Ovary (tissue), 9 donors: ENCODE results near the gene SGCD. TPM values are rescaled to one million over a fixed set of nuclear protein-coding genes. Genes with fewer than 3 reads are reported as not detected.

ENCODE experiments used
- DNase-seq, 5 donors: peaks; one replicate each; pipeline ENCODE4 v3.0.0-alpha.2; 2019 to 2020
- H3K27ac ChIP-seq, 2 donors: fragments of 200-600 bp; one replicate each; pipeline versions ENCODE4 v1.5.1 to v1.8.0; 2019 to 2022
- H3K27me3 ChIP-seq: fragments of 200-600 bp; one replicate; pipeline ENCODE4 v1.8.0; 2022
- H3K36me3 ChIP-seq: fragments of 200-600 bp; sonication (generic); one replicate; pipeline ENCODE4 v1.5.1; 2019
- H3K4me1 ChIP-seq: one replicate; pipeline ENCODE4 v1.8.1; 2013; ENCODE audit warnings: mild to moderate bottlenecking, moderate library complexity; ENCODE audit not compliant: insufficient read depth
- H3K4me3 ChIP-seq: fragments of 200-600 bp; sonication (generic); one replicate; pipeline ENCODE4 v1.5.1; 2017
- H3K9me3 ChIP-seq, 2 donors: fragments of 200-600 bp in 1 of 2; sonication (generic) in 1 of 2; one replicate each; pipeline versions ENCODE4 v1.5.1 to v1.8.1; 2013 to 2019; ENCODE audit warnings: mild to moderate bottlenecking in 1 of 2, moderate library complexity in 1 of 2
- CTCF ChIP-seq, 3 donors: fragments of 450-650 bp in 2 of 3; fragments of 200-600 bp in 1 of 3; IDR thresholded peaks; one replicate each; pipeline versions ENCODE4 v1.5.1 to v1.8.0; 2016 to 2022; ENCODE audit warnings: antibody characterized with exemption in 3 of 3, mild to moderate bottlenecking in 1 of 3
- EP300 ChIP-seq: sonication (generic); formaldehyde crosslinking; IDR thresholded peaks from one replicate; pipeline ENCODE4 v1.6.1; 2017; ENCODE audit warnings: antibody characterized with exemption
- POLR2A ChIP-seq: fragments of 450-650 bp; IDR thresholded peaks from one replicate; pipeline ENCODE4 v1.6.1; 2017; ENCODE audit warnings: antibody characterized with exemption, mild to moderate bottlenecking, moderate library complexity
- WGBS, 3 donors: extraction: QIAGEN DNeasy Blood & Tissue Kit in 1 of 3; methylation state at CpG; one replicate each; pipeline versions ENCODE4 v1.1.5 to v1.1.7; 2013 to 2017; 5-methylcytosine and 5-hydroxymethylcytosine counted together
- intact Hi-C, 4 donors: fragments of 100-400 bp; cut with DNase I; formaldehyde crosslinking; loops; one replicate each; pipeline versions ENCODE4 v1.11.0 to v1.15.1; 2022 to 2023
- polyA plus RNA-seq, 2 donors: library from polyadenylated mRNA; stranded (reverse); fragments of 200-250 nt in 1 of 2; fragments of 350-450 nt in 1 of 2; fragmentation: Illumina TruSeq in 1 of 2; extraction: RNeasy Lipid Tissue Mini Kit (QIAGEN cat#74804) in 1 of 2; gene quantifications; one replicate each; pipeline ENCODE4 v1.2.3, GENCODE V29; 2013 to 2014
- total RNA-seq, 7 donors: library from RNA; depleted of rRNA in 2 of 7; stranded (reverse); fragments of >200 nt in 2 of 7; fragmentation: NEBNext Ultra II Directional in 3 of 7; extraction: Animal tissue kit (Norgen Biotek cat#: 25700) in 3 of 7; gene quantifications; one replicate each; pipeline versions ENCODE4 v1.1.0 to v1.2.4, GENCODE V29; 2016 to 2023
- donor health status: DM: no; HTN: no; CAD: no; lungs with moderate emphysema.
- donor health status: DM: no; HTN: no; CAD: no.
- donor health status: Bipolar disorder and iron deficiency.
- donor health status: DM: yes; HTN: yes; CAD: no.
- donor health status: DM: no; HTN: no; CAD: no.
- donor health status: DM: yes; HTN: yes; CAD: no.

The SGCD gene
- total and polyA plus RNA-seq, 9 donors: 3.7 to 24.0 (median 12.9) TPM

GRCh38 chr5:156477196-156477595, 150.2 kb downstream of the SGCD start:
- no peak for DNase-seq
- Histone ChIP-seq H3K4me1 (peaks cover 15% of the 10 kb centered on the region), H3K27ac (no peak overlapping the region), H3K4me3 (no peak overlapping the region), H3K27me3 (no peaks in the 10 kb centered on the region), H3K36me3 (no peaks in the 10 kb centered on the region), H3K9me3 (no peaks in the 10 kb centered on the region)
- TF ChIP-seq CTCF (IDR thresholded peaks at IDR 0.05) (no peak), POLR2A (no peak), EP300 (no peak)
- intact Hi-C loops: no loop called here
- WGBS, 3 donors: 53 to 64% (median 60%) methylated on average over 1 of the region's 1 CpG

GRCh38 chr5:156479849-156480248, 152.9 kb downstream of the SGCD start:
- H3K9me3 ChIP-seq: no peaks in the 10 kb centered on the region
- no peaks in the 10 kb centered on the region for H3K27me3 ChIP-seq
- no peak for TF ChIP-seq CTCF (IDR thresholded peaks at IDR 0.05)
- TF ChIP-seq EP300: no peak
- no peak for TF ChIP-seq POLR2A
- H3K27ac ChIP-seq: no peak overlapping the region
- 72 to 97% (median 78%) methylated on average over 1 of the region's 1 CpG for WGBS, 3 donors
- intact Hi-C loops: no loop called here
- peaks cover 9% of the 10 kb centered on the region for H3K4me1 ChIP-seq
- no peak for DNase-seq
- H3K4me3 ChIP-seq: no peak overlapping the region
- no peaks in the 10 kb centered on the region for H3K36me3 ChIP-seq

GRCh38 chr5:156481741-156482140, 154.8 kb downstream of the SGCD start:
- Histone ChIP-seq H3K36me3 (no peaks in the 10 kb centered on the region), H3K4me1 (peaks cover 4% of the 10 kb centered on the region), H3K27ac (no peak overlapping the region), H3K9me3 (no peaks in the 10 kb centered on the region), H3K4me3 (no peak overlapping the region), H3K27me3 (no peaks in the 10 kb centered on the region)
- TF ChIP-seq POLR2A (no peak), CTCF (IDR thresholded peaks at IDR 0.05) (no peak), EP300 (no peak)
- intact Hi-C loops: no loop called here
- DNase-seq: no peak
- 75 to 82% (median 81%) methylated on average over 4 of the region's 4 CpGs for WGBS, 3 donors

- H3K36me3 ChIP-seq: no peaks in the 10 kb centered on the region
- no peak overlapping the region for H3K4me3 ChIP-seq
- no peak overlapping the region for H3K27ac ChIP-seq
- DNase-seq: no peak
- intact Hi-C loops: no loop called here
- H3K4me1 ChIP-seq: peaks cover 3% of the 10 kb centered on the region
- no peaks in the 10 kb centered on the region for H3K27me3 ChIP-seq
- TF ChIP-seq EP300 (no peak), CTCF (IDR thresholded peaks at IDR 0.05) (no peak), POLR2A (no peak)
- no peaks in the 10 kb centered on the region for H3K9me3 ChIP-seq
Observed at GRCh38 chr5:156482818-156483217, 155.9 kb downstream of the SGCD start.
